Muscle layer of duodenum (tissue), 2 donors: ENCODE measurements around the gene C22orf31.

ENCODE experiments used
- H3K27ac ChIP-seq: one replicate; pipeline ENCODE4 v1.7.0; 2013; ENCODE audit warnings: mild to moderate bottlenecking, low read length
- H3K27me3 ChIP-seq: one replicate; pipeline ENCODE4 v1.7.0; 2013; ENCODE audit warnings: low read depth, mild to moderate bottlenecking, control low read depth, low read length
- H3K36me3 ChIP-seq, 2 donors: one replicate each; pipeline ENCODE4 v1.7.0; 2013; ENCODE audit warnings: low read length in 2 of 2, control low read depth in 1 of 2, mild to moderate bottlenecking in 1 of 2; ENCODE audit not compliant: insufficient read depth in 2 of 2, control insufficient read depth in 1 of 2
- H3K4me1 ChIP-seq, 2 donors: one replicate each; pipeline ENCODE4 v1.7.0; 2013; ENCODE audit warnings: low read length in 2 of 2, mild to moderate bottlenecking in 2 of 2, control low read depth in 1 of 2, moderate library complexity in 1 of 2; ENCODE audit not compliant: insufficient read depth in 2 of 2, control insufficient read depth in 1 of 2
- H3K4me3 ChIP-seq, 2 donors: one replicate each; pipeline ENCODE4 v1.7.0; 2013; ENCODE audit warnings: low read length in 2 of 2, low read depth in 1 of 2, mild to moderate bottlenecking in 1 of 2
- H3K9me3 ChIP-seq, 2 donors: one replicate each; pipeline ENCODE4 v1.7.0; 2013; ENCODE audit warnings: low read length in 2 of 2, control low read depth in 1 of 2, mild to moderate bottlenecking in 1 of 2; ENCODE audit not compliant: control insufficient read depth in 1 of 2
- donor health status: healthy.

Gene C22orf31

DNA sequence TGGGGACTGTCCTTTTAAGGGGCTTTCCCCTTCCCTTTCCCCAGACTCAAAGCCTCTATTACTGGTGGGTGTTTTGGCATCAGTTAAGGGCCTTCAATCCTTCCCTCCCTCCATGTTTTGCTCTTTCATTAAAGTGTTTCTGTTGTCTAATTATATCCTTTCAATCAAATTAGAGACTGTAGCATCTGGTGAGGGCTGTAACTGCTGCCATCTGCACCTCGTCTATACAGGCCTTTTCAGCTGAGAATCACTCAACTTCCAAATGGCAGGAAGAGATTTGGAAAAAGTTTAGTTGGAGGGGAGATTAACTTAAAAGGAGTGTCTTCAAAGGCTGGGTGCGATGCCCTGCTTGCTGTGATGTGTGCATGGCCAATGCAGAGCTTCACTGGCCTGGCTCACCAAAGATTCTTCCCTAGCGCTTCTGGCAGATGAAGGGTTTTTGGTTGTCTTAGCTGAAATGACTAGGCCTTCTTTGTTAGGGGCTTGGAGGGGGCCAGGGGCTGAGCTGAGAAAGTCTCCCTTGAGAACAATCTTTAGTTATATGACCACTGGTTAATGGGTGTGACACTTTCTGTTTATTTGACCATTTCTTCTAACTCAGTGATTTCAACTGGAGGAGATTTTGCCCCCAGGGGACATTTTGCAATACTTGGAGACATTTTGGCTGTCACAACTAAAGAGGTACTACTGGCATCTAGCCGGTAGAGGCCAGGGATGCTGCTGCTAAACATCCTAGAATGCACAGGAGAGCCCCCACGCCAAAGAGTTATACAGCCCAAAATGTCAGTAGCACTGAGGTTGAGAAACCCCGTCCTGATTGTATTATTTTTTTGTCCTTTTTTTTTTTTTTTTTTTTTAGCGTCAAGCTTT, 18.7 kb upstream of the C22orf31 start:
- H3K4me3 ChIP-seq, result no peak overlapping the region
- no peak overlapping the region for H3K27ac ChIP-seq
- no peaks in the 10 kb centered on the region for H3K36me3 ChIP-seq
- H3K9me3 ChIP-seq, result no peaks in the 10 kb centered on the region
- H3K4me1 ChIP-seq, result peaks cover 0 to 3% of the 10 kb centered on the region in 2 donors
- no peaks in the 10 kb centered on the region for H3K27me3 ChIP-seq

DNA sequence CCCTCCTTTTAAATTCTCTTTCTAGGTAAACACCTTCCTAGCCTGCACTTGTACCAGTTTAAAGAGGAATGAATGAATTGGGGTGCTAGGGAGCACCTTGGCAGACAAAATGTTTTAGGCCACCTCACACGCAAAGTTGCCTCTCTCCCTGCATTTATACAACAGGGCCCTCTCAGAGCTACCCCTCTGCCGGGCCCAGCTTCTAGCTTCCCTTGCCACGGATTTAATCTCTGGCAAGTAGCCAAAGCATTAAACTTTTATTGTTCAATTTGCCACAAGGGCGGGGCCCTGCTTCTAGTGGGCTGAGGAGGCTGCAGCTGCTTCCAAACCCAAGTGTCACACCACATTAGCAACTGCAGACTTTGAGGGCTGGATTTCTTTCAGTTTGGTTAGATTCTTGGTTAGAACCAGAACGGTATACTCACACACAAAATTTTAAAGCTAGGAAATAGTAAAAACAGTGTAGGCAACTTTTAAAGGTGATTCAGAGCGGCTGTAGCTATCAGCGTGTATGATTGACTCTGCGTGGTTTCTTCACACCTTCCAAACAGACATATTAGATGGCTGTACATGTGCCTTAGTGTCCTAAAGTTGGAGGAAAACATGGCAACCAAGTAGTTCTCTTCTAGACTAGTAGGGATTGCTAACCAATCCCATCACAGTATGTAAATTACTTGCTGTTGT, 17.7 kb upstream of the C22orf31 start:
- Histone ChIP-seq H3K36me3 (no peaks in the 10 kb centered on the region), H3K27ac (no peak overlapping the region), H3K4me3 (no peak overlapping the region), H3K4me1 (peaks cover 2 to 3% of the 10 kb centered on the region in 2 donors), H3K9me3 (no peaks in the 10 kb centered on the region), H3K27me3 (no peaks in the 10 kb centered on the region)

DNA sequence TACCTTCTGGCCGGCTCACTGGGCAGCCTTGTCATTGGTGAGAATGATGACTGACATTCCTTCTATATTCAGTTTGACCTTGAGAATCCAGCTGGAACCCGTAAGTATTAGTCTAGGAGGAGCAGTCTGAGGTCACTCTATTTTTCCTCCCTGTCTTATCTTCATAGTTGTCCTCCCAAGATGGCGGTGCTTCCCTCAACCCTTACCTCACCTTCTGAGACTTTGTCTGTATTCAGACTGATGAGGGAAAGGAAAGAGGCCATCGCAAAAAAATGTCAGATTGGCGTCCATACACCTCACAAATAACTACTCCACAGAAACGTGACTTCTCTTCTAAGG, 17.2 kb upstream of the C22orf31 start:
- Histone ChIP-seq H3K27ac (no peak overlapping the region), H3K9me3 (no peaks in the 10 kb centered on the region), H3K4me3 (no peak overlapping the region), H3K4me1 (peaks cover 3 to 7% of the 10 kb centered on the region in 2 donors), H3K27me3 (no peaks in the 10 kb centered on the region), H3K36me3 (no peaks in the 10 kb centered on the region)

DNA sequence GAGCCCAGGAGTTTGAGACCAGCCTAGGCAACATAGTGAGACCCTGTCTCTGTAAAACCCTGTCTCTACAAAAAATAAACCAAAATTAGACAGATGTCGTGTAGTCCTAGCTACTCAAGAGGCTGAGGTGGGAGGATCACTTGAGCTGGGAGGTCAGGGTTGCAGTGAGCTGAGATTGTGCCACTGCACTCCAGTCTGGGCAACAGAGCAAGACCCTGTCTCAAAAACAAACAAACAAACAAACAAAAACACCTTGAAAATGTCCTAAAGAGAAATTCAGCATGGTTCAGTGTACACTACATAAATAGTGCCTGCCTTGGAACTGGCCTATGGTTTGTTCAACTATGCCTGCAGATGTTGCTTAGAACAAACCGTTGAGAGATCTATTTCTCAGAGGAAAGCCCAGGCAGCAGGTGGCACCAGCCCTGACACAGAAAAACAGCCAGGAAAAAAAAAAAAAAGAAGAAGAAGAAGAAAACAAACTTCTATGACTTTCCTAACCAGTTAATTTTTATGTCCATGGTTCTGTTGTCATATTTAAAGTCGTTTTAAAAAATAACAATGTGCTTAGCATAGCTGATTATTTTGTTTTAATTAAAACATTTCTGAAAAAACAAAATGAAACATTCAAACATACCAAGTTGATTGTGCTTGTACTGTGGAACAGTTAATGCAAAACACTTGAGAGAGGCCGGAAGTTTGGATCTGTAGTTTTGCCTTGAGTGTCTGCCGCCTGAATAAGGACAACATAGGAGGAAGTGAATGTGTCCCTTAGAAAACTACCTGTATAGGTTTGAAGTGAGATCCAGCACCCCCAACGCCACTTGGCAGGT, 16.6 kb upstream of the C22orf31 start:
- no peaks in the 10 kb centered on the region for H3K36me3 ChIP-seq
- no peak overlapping the region for H3K27ac ChIP-seq
- peaks cover 3 to 13% of the 10 kb centered on the region in 2 donors for H3K4me1 ChIP-seq

DNA sequence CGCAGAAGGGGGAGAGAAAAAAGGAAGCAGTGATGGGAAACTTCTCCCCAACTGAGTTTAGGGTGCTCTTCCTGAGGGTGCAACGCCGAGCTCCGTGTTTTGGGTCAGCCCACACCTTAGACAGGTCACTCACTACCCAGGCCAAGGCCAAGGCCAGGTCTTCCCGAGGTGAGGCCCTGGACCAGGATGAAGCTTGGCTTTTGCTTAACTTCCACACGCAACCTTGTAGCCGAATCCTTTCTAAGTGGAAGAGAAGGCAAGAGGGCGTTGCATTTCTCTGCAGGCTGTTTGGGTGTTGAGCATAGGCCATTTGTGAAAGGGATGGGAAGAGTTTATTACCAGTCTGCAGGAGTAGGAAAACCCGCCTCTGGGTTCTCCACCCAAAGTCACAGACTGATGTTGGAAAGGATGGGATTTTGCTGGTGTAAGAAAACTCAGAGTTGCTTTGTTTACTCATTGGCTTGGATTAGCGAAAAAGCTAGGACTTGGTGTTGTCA, 12.7 kb upstream of the C22orf31 start:
- Histone ChIP-seq H3K36me3 (no peaks in the 10 kb centered on the region), H3K4me3 (peak overlapping the region; percentile 66 to 77), H3K9me3 (no peaks in the 10 kb centered on the region), H3K4me1 (peaks cover 7 to 27% of the 10 kb centered on the region in 2 donors), H3K27ac (no peak overlapping the region), H3K27me3 (no peaks in the 10 kb centered on the region)

More for the DNA sequence above, 16.6 kb upstream of the C22orf31 start:
- Histone ChIP-seq H3K9me3 (no peaks in the 10 kb centered on the region), H3K4me3 (no peak overlapping the region), H3K27me3 (no peaks in the 10 kb centered on the region)

DNA sequence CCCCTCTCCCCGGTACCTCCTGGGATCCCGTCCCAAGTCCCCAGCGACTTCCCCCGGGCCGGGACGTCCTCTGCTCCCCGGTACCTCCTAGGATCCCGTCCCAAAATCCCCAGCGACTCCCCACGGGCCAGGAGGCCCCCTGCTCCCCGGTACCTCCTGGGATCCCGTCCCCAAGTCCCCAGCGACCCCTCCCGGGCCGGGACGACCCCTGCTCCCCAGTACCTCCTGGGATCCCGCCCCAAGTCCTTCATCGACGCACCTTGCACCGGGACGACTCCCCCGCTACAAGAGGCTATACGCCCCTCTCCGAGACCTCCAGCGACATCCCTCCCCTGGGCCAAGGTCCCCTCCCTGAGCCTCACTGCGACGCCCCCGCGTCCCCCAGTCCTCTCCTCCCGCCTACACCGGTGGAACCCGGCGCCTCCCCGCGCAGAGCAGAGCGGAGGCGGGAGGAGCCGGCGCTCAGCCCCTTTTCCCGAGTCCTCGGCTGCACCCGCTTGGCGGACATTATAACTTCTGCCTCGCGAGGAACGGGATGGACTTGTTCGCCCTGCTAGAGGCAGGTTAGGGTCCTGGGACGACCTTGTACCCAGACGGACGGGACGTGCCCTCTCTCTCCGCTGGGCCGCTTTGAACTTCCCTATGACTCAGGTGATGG, 12.1 kb upstream of the C22orf31 start:
- peak overlapping the region; percentile 66 to 77 for H3K4me3 ChIP-seq
- H3K9me3 ChIP-seq, result no peaks in the 10 kb centered on the region
- H3K27me3 ChIP-seq, result no peaks in the 10 kb centered on the region
- H3K36me3 ChIP-seq, result no peaks in the 10 kb centered on the region
- peaks cover 6 to 27% of the 10 kb centered on the region in 2 donors for H3K4me1 ChIP-seq
- no peak overlapping the region for H3K27ac ChIP-seq

DNA sequence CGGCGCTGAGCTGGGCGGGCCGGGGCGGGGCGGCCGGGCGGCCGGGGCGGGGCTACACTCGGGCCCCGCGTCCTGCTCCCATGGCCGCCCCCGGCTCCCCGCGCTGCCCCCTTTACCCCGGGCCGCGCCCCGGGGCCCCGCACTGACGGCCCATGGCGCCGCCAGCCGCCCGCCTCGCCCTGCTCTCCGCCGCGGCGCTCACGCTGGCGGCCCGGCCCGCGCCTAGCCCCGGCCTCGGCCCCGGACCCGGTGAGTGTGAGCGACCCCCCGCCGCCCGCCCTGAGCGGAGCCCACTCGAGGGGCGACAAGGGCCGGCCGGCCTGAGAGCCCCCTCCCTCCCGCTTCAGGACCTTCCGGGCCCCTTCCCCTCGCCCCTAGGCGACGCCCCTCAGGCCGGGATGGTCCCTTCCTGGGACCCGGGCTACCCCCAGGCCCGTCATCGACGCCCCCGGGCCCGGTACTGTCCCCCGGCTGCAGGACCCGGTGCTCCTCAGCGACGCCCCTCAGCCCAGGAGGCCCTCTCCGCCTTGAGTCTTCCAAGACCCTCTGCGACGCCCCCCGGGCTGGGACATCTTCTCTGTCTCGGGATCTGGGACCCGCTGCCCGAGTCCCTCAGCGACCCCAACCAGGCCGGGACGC, 11.5 kb upstream of the C22orf31 start, which contains the start of gene KREMEN1:
KREMEN1 (plus strand) TSS at position 57 of the 639 bp plus-strand sequence; CDS start at position 153, 96 bp downstream.
- no peaks in the 10 kb centered on the region for H3K9me3 ChIP-seq
- H3K27ac ChIP-seq, result no peak within 1 kb of the TSS
- peaks cover 4 to 27% of the 10 kb centered on the region in 2 donors for H3K4me1 ChIP-seq
- peak within 1 kb of the TSS; percentile 66 to 77 for H3K4me3 ChIP-seq
- no peaks in the 10 kb centered on the region for H3K27me3 ChIP-seq
- no peaks in the 10 kb centered on the region for H3K36me3 ChIP-seq

DNA sequence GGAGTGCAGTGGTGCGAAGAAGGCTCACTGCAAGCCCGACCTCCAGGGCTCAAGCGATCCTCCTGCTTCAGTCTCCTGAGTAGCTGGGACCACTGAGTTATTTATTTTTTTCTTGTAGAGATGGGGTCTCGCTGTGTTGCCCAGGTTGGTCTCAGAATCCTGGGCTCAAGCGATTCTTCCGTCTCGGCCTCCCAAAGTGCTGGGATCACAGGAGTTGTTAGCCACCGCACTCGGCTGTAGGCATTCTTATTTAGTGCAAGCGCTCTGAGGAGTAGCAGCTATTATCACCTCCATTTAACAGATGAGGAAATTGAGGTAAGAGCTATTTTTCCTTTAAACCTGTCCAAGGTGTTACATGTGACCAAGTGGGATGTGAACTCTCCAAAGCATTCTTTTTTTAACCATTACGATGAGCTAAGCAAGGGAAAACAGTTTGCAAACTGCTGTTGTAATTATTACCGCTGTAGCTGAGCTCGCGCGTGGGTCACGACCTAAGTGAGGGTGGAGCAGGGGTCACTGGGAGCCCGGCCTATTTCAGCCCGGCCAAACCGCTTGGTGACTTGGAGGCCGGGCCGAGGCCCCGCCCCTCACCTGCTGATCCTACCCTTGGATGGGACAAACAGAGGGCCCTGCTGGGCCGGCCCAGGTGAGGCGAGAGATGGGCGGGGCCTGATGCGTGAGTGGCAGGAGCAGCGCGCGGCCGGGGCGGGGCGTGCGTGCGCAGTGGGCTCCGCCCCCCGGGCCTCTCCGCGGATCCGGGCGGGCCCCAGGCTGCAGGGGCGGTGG, 10.8 kb upstream of the C22orf31 start:
- Histone ChIP-seq H3K9me3 (no peaks in the 10 kb centered on the region), H3K4me1 (peaks cover 4 to 27% of the 10 kb centered on the region in 2 donors), H3K27me3 (no peaks in the 10 kb centered on the region), H3K27ac (no peak overlapping the region), H3K4me3 (peak overlapping the region; percentile 32 to 73), H3K36me3 (no peaks in the 10 kb centered on the region)

DNA sequence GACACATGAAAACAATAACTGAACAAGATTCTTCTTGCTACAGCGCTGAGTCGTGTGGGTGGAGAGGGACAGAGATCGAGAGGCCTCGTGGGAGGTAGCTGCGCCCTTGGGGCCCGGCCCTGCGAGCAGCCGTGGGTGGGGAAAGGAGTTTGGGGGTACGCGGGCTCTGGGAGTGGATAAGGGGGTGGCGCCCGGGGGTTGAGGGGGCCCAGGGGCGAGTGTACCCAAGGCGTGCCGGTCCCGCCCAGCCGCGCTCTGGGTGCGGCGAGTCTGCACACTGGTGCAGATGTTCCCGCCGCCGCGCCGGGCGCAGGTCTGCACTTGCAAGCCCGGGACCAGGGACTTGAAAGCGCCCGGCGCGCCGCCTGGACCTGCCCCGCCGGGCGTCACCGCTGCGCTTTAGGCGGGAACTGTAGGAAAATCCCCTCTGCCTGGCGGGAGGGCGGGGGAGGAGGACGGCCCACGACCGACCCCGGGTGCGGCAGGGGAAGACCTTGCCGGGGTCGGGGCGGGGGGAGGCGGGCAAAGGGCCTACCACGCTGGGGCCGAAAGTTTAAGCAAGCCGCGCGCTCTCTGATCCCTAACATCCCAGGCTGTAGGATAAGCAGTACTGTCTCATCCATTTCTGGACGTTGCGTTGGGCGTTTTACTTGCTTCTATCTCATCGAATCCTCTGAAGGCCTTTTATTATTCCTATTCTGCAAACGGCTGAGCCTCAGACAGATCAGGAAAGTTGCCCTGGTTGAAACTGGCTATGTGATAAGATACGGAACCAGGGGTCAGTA, 9.8 kb upstream of the C22orf31 start:
- peaks cover 4 to 27% of the 10 kb centered on the region in 2 donors for H3K4me1 ChIP-seq
- H3K36me3 ChIP-seq, result no peaks in the 10 kb centered on the region
- H3K27me3 ChIP-seq, result no peaks in the 10 kb centered on the region
- no peaks in the 10 kb centered on the region for H3K9me3 ChIP-seq
- no peak overlapping the region for H3K27ac ChIP-seq
- H3K4me3 ChIP-seq, result peak overlapping the region; percentile 32 to 73
